HEK293 (cell line): ENCODE data around the gene CD3D.

Experiments used
- CTCF ChIA-PET: fragments of 350-600 bp; formaldehyde crosslinking; extraction: SDS; loops from one replicate; lab custom pipeline; 2021; ENCODE audit warnings: antibody characterized with exemption; lab: Yijun Ruan, JAX
- POLR2A ChIA-PET: fragments of 300-600 bp; formaldehyde crosslinking; extraction: SDS; loops from one replicate; lab custom pipeline; 2020; ENCODE audit warnings: antibody characterized with exemption, inconsistent platforms; lab: Yijun Ruan, JAX
- H3K27ac ChIP-seq: fragments of 200-500 bp; sonication (Bioruptor generic); 2 replicates; pipeline ENCODE4 v1.5.1; 2014; ENCODE audit warnings: low read depth, low read length, control low read depth, inconsistent platforms; ENCODE audit errors: extremely low read depth
- H3K36me3 ChIP-seq, 2 experiments: fragments of 200-500 bp in 1 of 2; sonication (Bioruptor generic) in 1 of 2; 1 replicate in 1 of 2; 2 replicates in 1 of 2; pipeline ENCODE4 v1.5.1; 2014 to 2017; ENCODE audit warnings: inconsistent platforms in 2 of 2, low read length in 2 of 2; ENCODE audit not compliant: control insufficient read depth in 2 of 2, insufficient read depth in 1 of 2
- H3K4me1 ChIP-seq: fragments of 200-500 bp; sonication (Bioruptor generic); 2 replicates; pipeline ENCODE4 v1.5.1; 2014; ENCODE audit warnings: mild to moderate bottlenecking, low read length, inconsistent platforms; ENCODE audit not compliant: control insufficient read depth, insufficient read depth
- H3K4me3 ChIP-seq: 2 replicates; pipeline ENCODE4 v1.5.1; 2011; ENCODE audit warnings: low read depth, mild to moderate bottlenecking, control low read depth, low read length, moderate library complexity
- H3K9me3 ChIP-seq: fragments of 200-500 bp; sonication (Bioruptor generic); 2 replicates; pipeline ENCODE4 v1.5.1; 2014; ENCODE audit warnings: low read depth, low read length, inconsistent platforms; ENCODE audit not compliant: control insufficient read depth, insufficient read depth
- KLF9 ChIP-seq: fragments of 450-650 bp; formaldehyde crosslinking; IDR thresholded peaks from 2 replicates; pipeline ENCODE4 v1.5.1; 2016; ENCODE audit warnings: missing biosample characterization, missing genetic modification characterization, low read depth
- OVOL3 ChIP-seq: fragments of 450-650 bp; formaldehyde crosslinking; IDR thresholded peaks from 2 replicates; pipeline ENCODE4 v1.5.1; 2016; ENCODE audit warnings: missing biosample characterization, missing genetic modification characterization
- PRDM1 ChIP-seq: fragments of 450-650 bp; formaldehyde crosslinking; IDR thresholded peaks from 2 replicates; pipeline ENCODE4; 2016; ENCODE audit warnings: missing biosample characterization, missing genetic modification characterization
- ZBTB17 ChIP-seq: fragments of 450-650 bp; formaldehyde crosslinking; IDR thresholded peaks from 2 replicates; pipeline ENCODE4 v1.5.1; 2016; ENCODE audit warnings: missing biosample characterization, missing genetic modification characterization
- ZNF112 ChIP-seq: fragments of 450-650 bp; formaldehyde crosslinking; IDR thresholded peaks from 2 replicates; pipeline ENCODE4 v1.5.0; 2017; ENCODE audit warnings: missing biosample characterization, missing genetic modification characterization
- ZNF133 ChIP-seq: fragments of 450-650 bp; formaldehyde crosslinking; IDR thresholded peaks from 2 replicates; pipeline ENCODE4 v1.5.1; 2016; ENCODE audit warnings: missing biosample characterization, missing genetic modification characterization
- ZNF266 ChIP-seq: fragments of 450-650 bp; formaldehyde crosslinking; IDR thresholded peaks from 2 replicates; pipeline ENCODE4 v1.5.1; 2016; ENCODE audit warnings: missing biosample characterization, missing genetic modification characterization, low read depth
- ZNF324 ChIP-seq: fragments of 450-650 bp; formaldehyde crosslinking; IDR thresholded peaks from 2 replicates; pipeline ENCODE4 v1.5.1; 2016; ENCODE audit warnings: missing biosample characterization, missing genetic modification characterization
- ZNF335 ChIP-seq: fragments of 450-650 bp; formaldehyde crosslinking; conservative IDR thresholded peaks from 2 replicates; pipeline ENCODE4 v1.5.1; 2016; ENCODE audit warnings: missing biosample characterization, missing genetic modification characterization
- ZNF37A ChIP-seq: fragments of 450-650 bp; IDR thresholded peaks from 2 replicates; pipeline ENCODE4 v1.5.1; 2018; ENCODE audit warnings: missing biosample characterization, missing genetic modification characterization
- ZNF510 ChIP-seq: fragments of 450-650 bp; formaldehyde crosslinking; IDR thresholded peaks from 2 replicates; pipeline ENCODE4 v1.5.1; 2018; ENCODE audit warnings: mild to moderate bottlenecking, missing genetic modification characterization, missing biosample characterization; ENCODE audit not compliant: insufficient replicate concordance
- ZNF555 ChIP-seq: fragments of 450-650 bp; formaldehyde crosslinking; conservative IDR thresholded peaks from 2 replicates; pipeline ENCODE4 v1.5.1; 2017; ENCODE audit warnings: missing biosample characterization, mild to moderate bottlenecking, missing genetic modification characterization, inconsistent platforms
- ZNF561 ChIP-seq: fragments of 450-650 bp; IDR thresholded peaks from 2 replicates; pipeline ENCODE4 v1.5.1; 2018; ENCODE audit warnings: missing biosample characterization, missing genetic modification characterization, borderline replicate concordance
- ZNF600 ChIP-seq: fragments of 450-650 bp; formaldehyde crosslinking; IDR thresholded peaks from 2 replicates; pipeline ENCODE4 v1.5.1; 2016; ENCODE audit warnings: missing biosample characterization, missing genetic modification characterization
- ZNF629 ChIP-seq: fragments of 450-650 bp; formaldehyde crosslinking; IDR thresholded peaks from 2 replicates; pipeline ENCODE4 v1.5.1; 2017; ENCODE audit warnings: missing biosample characterization, missing genetic modification characterization
- ZNF654 ChIP-seq: fragments of 450-650 bp; formaldehyde crosslinking; IDR thresholded peaks from 2 replicates; pipeline ENCODE4 v1.5.1; 2016; ENCODE audit warnings: low read depth, missing biosample characterization, missing genetic modification characterization
- ZNF707 ChIP-seq: fragments of 450-650 bp; formaldehyde crosslinking; IDR thresholded peaks from 2 replicates; pipeline ENCODE4 v1.5.1; 2016; ENCODE audit warnings: missing biosample characterization, missing genetic modification characterization
- ZNF747 ChIP-seq: fragments of 450-650 bp; formaldehyde crosslinking; IDR thresholded peaks from 2 replicates; pipeline ENCODE4 v1.5.1; 2016; ENCODE audit warnings: missing biosample characterization, missing genetic modification characterization
- ZNF768 ChIP-seq: fragments of 450-650 bp; formaldehyde crosslinking; IDR thresholded peaks from 2 replicates; pipeline ENCODE4 v1.5.1; 2018; ENCODE audit warnings: missing biosample characterization, mild to moderate bottlenecking, missing genetic modification characterization
- ZNF777 ChIP-seq: fragments of 450-650 bp; formaldehyde crosslinking; IDR thresholded peaks from 2 replicates; pipeline ENCODE4 v1.5.1; 2017; ENCODE audit warnings: missing biosample characterization, missing genetic modification characterization, borderline replicate concordance
- ZNF843 ChIP-seq: fragments of 450-650 bp; formaldehyde crosslinking; IDR thresholded peaks from 2 replicates; pipeline ENCODE4 v1.5.1; 2016; ENCODE audit warnings: missing biosample characterization, missing genetic modification characterization
- TF ChIP-seq, protein P1 (sequence below): fragments of 450-650 bp; formaldehyde crosslinking; IDR thresholded peaks from 2 replicates; pipeline ENCODE4 v1.5.1; 2016; ENCODE audit warnings: missing biosample characterization, missing genetic modification characterization
- TF ChIP-seq, protein P2 (sequence below): fragments of 450-650 bp; formaldehyde crosslinking; IDR thresholded peaks from 2 replicates; pipeline ENCODE4; 2016; ENCODE audit warnings: missing biosample characterization, missing genetic modification characterization
- TF ChIP-seq, protein P3 (sequence below): fragments of 450-650 bp; formaldehyde crosslinking; IDR thresholded peaks from 2 replicates; pipeline ENCODE4 v1.5.1; 2017; ENCODE audit warnings: missing biosample characterization, missing genetic modification characterization
- TF ChIP-seq, protein P4 (sequence below): IDR thresholded peaks from 2 replicates; pipeline ENCODE4 v1.6.1; 2011; ENCODE audit warnings: mild to moderate bottlenecking, low read depth, low read length, borderline replicate concordance

The CD3D gene

DNA sequence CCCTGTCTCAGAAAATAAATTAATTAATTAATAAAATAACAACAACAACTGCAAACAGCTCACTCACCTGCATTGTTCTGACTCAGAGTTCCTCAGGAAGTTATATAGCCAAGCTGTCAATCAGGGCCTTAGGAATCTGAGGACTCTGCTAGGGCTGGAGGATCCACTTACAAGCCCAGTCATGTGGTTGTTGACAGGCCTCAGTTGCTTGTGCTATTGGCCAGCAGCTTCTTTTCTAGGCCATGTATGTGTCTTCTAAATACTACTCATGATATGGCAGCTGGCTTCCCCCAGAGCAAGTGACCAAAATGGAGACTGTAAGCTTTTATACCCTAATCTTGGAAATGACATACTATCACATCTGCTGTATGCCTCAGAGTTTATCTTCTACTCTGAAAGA lies 38.1 kb upstream of the CD3D start (continued):
- TF ChIP-seq ZNF654, result no peak
- no peak for TF ChIP-seq ZNF600
- TF ChIP-seq ZNF561 (tag by site-specific recombination), result no peak

DNA sequence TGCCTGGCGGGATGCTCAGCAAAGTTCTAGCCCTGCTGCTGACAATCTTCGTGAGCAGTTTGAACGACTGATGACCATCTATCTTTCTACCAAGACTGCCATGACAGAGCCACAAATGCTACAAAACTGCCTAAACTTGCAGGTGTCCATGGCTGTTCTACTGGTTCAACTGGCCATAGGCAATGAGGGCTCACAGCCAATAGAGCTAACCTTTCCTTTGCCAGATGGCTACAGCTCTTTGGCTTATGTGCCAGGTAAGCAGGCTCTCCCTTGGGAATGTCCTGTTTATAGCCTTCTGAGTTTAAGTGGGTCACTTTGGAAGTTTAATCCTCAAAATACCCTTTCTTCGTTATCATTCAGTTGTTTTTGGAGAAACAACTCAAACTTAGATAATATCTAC lies 37.0 kb upstream of the CD3D start:
- TF ChIP-seq ZNF335 (tag by site-specific recombination) (no peak), ZNF37A (tag by site-specific recombination) (no peak), ZNF777 (tag by site-specific recombination) (no peak)
- no peak overlapping the region for H3K4me3 ChIP-seq
- no peak overlapping the region for H3K27ac ChIP-seq
- no peaks in the 10 kb centered on the region for H3K4me1 ChIP-seq
- POLR2A ChIA-PET, result no interaction called here
- CTCF ChIA-PET, result interaction anchor here (0.6 to 1.4 kb wide), 2 partner anchors 21 to 181 kb away, joined by 3 to 6 read pairs; no protein-coding TSS in a partner anchor
- H3K36me3 ChIP-seq, result peaks cover 25 to 97% of the 10 kb centered on the region in 2 experiments
- H3K9me3 ChIP-seq, result no peaks in the 10 kb centered on the region

DNA sequence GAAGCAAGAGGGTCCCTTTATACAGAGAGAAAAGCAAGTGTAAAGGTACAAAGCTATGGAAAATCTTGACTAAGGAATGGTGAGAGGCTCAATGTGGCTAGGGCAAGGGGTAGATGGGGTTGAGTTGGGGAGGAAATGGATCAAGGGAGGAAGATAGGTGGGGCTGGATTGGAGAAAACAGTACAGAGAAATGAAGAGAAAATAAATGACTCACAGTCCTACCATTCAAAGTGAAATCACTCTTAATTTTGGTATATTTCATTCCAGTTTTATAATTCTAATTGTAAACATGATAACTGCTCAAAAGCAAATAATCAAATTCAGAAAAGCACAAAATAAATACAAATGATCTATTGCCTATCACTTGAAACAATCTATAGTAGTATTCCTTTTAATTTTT lies 33.5 kb upstream of the CD3D start:
- ChIA-PET POLR2A (no interaction called here), CTCF (interaction anchor here (0.6 to 1.1 kb wide), 6 partner anchors 13 to 828 kb away, joined by 3 to 5 read pairs (median 3); no protein-coding TSS in a partner anchor)
- Histone ChIP-seq H3K4me3 (no peak overlapping the region), H3K27ac (no peak overlapping the region), H3K9me3 (no peaks in the 10 kb centered on the region), H3K36me3 (peaks cover 30 to 98% of the 10 kb centered on the region in 2 experiments), H3K4me1 (no peaks in the 10 kb centered on the region)
- TF ChIP-seq, protein P1, sequence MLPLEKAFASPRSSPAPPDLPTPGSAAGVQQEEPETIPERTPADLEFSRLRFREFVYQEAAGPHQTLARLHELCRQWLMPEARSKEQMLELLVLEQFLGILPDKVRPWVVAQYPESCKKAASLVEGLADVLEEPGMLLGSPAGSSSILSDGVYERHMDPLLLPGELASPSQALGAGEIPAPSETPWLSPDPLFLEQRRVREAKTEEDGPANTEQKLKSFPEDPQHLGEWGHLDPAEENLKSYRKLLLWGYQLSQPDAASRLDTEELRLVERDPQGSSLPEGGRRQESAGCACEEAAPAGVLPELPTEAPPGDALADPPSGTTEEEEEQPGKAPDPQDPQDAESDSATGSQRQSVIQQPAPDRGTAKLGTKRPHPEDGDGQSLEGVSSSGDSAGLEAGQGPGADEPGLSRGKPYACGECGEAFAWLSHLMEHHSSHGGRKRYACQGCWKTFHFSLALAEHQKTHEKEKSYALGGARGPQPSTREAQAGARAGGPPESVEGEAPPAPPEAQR, result no peak
- TF ChIP-seq ZNF747 (tag by site-specific recombination) (no peak), PRDM1 (peak; percentile 60)

DNA sequence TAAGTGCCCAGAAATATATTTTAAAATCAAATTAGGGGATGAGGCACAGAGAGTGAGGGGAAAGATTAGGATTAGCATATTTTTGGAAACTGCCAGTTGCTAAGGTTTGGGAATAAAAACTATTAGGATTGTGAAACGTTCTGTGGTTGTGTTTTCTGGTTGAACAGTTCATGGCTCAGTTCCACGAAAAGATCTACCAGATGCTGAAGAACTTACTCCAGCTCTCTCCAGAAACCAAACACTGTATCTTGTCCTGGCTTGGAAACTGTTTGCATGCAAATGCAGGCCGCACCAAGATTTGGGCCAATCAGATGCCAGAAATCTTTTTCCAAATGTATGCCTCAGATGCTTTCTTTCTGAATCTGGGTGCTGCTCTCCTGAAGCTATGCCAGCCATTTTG lies 32.2 kb upstream of the CD3D start:
- no peaks in the 10 kb centered on the region for H3K9me3 ChIP-seq
- no peak overlapping the region for H3K27ac ChIP-seq
- TF ChIP-seq, protein P2, sequence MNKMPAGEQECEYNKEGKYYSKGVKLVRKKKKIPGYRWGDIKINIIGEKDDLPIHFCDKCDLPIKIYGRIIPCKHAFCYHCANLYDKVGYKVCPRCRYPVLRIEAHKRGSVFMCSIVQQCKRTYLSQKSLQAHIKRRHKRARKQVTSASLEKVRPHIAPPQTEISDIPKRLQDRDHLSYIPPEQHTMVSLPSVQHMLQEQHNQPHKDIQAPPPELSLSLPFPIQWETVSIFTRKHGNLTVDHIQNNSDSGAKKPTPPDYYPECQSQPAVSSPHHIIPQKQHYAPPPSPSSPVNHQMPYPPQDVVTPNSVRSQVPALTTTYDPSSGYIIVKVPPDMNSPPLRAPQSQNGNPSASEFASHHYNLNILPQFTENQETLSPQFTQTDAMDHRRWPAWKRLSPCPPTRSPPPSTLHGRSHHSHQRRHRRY (tag by site-specific recombination), result no peak
- TF ChIP-seq, protein P3, sequence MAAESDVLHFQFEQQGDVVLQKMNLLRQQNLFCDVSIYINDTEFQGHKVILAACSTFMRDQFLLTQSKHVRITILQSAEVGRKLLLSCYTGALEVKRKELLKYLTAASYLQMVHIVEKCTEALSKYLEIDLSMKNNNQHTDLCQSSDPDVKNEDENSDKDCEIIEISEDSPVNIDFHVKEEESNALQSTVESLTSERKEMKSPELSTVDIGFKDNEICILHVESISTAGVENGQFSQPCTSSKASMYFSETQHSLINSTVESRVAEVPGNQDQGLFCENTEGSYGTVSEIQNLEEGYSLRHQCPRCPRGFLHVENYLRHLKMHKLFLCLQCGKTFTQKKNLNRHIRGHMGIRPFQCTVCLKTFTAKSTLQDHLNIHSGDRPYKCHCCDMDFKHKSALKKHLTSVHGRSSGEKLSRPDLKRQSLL, result no peak
- TF ChIP-seq ZNF324 (tag by site-specific recombination) (no peak), ZNF768 (tag by site-specific recombination) (no peak), ZNF266 (tag by site-specific recombination) (no peak), ZNF133 (tag by site-specific recombination) (no peak), ZNF707 (tag by site-specific recombination) (no peak), ZNF629 (no peak), ZNF843 (no peak), ZBTB17 (no peak), ZNF510 (tag by site-specific recombination) (no peak), OVOL3 (tag by site-specific recombination) (no peak), KLF9 (no peak), ZNF112 (no peak), ZNF555 (no peak)
- TF ChIP-seq, protein P4, sequence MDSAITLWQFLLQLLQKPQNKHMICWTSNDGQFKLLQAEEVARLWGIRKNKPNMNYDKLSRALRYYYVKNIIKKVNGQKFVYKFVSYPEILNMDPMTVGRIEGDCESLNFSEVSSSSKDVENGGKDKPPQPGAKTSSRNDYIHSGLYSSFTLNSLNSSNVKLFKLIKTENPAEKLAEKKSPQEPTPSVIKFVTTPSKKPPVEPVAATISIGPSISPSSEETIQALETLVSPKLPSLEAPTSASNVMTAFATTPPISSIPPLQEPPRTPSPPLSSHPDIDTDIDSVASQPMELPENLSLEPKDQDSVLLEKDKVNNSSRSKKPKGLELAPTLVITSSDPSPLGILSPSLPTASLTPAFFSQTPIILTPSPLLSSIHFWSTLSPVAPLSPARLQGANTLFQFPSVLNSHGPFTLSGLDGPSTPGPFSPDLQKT, result no peak
- TF ChIP-seq, all 188 proteins: peak for 0
- CTCF ChIA-PET, result no interaction called here
- Histone ChIP-seq H3K36me3 (peaks cover 26 to 98% of the 10 kb centered on the region in 2 experiments), H3K4me1 (no peaks in the 10 kb centered on the region), H3K4me3 (no peak overlapping the region)
- POLR2A ChIA-PET, result interaction anchor here (0.6 kb wide), 1 partner anchor 27 kb away, joined by 3 read pairs; no protein-coding TSS in a partner anchor
